Right forelimb (tissue), 1 donor: ENCODE data around the gene PATL2.
"Not testable (repeated sequence)": the region's sequence is repeated elsewhere in the genome, so short reads cannot be mapped to it uniquely, and the experiment has no call there.

Experiments used
- DNase-seq: peaks from one replicate; pipeline ENCODE4 v3.0.0-alpha.2; 2018

The PATL2 gene

GRCh38 chr15:44711096-44711742 lies at the start of gene PATL2, which contains the start of gene B2M:
TSS of gene PATL2 (minus strand) at chr15:44711323. CDS start at chr15:44676490, 34,833 bp downstream.
TSS of gene B2M (plus strand) at chr15:44711517. CDS start at chr15:44711547, 30 bp downstream.
- DNase-seq, result peak; percentile 98

DNA sequence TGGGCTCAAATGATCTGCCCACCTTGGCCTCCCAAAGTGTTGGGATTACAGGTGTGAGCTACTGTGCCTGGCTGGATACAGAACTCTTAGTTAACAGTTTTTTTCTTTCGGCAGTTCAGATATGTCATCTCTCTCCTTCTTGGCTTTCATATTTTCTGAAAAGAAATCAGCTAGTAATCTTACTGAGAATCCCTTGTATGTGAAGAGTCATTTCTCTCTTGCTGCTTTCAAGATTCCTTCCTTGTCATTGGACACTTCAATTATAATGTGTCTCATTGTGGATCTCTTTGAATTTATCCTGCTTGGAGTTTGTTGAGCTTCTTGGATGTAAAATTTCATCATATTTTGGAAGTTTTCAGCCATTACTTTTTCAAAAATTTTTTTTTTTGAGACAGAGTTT lies 42.2 kb upstream of the PATL2 start:
- DNase-seq, result no peak

- not testable (repeated sequence) for DNase-seq
Measured at GRCh38 chr15:44743454-44743853, 32.3 kb upstream of the PATL2 start.

GRCh38 chr15:44739222-44739847 lies 28.2 kb upstream of the PATL2 start:
- DNase-seq, result not testable (repeated sequence)

DNA sequence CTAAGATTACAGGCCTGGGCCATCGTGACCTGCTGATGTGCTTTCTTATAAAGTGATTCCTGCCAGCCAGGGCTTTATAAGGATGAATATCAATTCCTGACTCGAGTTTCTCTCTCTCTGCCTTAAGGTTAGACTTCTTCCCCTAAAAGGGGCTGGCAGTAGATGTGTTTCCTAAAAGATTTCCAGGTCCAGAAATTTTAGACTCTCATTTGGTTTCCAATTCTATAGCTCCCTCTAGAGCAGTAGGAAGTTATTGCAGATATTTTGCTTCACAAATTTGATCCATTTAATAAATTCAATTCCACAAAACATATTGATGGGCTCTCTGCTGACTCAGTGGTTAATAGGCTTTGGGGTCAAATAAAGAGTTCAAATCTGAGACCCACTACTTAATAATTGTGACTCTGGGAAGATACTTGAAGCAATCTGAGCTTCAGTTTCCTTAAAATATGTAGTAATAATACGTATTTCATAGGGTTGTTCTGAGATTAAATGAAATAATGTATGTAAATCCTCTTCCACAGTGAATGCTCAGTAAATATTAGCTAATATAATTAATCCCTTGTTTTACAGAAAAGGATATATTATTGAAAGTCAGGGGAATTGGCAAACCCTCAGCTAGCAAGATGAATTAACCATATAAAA lies 27.3 kb upstream of the PATL2 start:
- no peak for DNase-seq

DNA sequence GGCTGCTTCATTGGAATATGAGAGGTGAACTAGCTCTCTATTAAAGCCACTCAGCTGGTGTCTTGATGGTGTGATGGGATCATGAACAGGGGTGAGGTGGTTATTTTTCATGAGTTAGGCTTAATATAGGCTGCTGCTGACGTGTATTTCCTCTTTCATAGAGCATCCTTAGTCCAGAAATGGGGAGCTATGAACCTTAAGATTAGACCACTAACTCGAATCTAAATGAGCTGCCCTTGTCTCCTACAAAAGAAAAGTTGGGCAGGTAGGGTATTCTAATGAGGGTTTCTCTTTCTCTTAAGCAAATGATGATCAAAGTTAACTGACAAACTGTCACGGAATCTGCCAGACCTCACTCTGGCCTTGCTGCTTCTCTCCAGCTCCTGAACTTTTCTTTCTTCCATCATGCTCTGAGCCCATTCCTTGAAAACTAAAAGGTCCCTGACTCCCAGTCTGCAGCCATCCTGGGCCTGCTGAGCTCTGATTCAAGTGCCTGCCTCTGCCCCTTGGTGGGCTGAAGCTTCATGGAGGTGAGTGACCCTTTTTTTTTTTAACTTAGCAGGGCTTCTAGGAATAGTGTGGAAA lies 25.1 kb upstream of the PATL2 start, which contains the start of gene TRIM69:
TSS of gene TRIM69 (plus strand) at position 348 of the 585 bp plus-strand sequence. CDS start at position 525, 177 bp downstream.
- DNase-seq, result no peak

GRCh38 chr15:44735482-44736180 lies 24.5 kb upstream of the PATL2 start:
- no peak for DNase-seq

DNA sequence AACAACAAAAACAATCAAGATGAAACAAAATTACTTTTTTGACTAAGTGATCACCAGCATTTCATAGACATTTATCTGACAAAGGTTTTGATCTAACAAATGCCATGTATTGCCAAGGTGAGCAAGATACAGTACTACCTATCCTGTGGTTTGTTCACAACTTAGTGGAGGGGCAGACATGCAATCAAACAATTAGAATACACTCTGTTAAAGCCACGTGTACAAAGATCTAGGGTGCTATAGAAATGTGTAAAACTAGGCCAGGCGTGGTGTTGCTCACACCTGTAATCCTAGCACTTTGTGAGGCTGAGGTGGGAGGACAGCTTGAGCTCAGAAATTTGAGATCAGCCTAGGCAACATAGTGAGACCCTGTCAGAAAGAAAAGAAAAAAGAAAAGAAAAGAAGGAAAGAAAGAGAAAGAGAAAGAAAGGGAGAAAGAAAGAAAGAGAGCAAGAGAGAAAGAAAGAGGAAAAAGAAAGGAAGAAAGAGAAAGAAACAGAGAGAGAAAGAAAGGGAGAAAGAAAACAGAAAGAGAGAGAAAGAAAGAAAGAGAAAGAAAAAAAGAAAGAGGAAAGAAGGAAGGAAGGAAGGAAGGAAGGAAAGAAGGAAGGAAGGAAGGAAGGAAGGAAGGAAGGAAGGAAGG lies 23.8 kb upstream of the PATL2 start:
- no peak for DNase-seq

DNA sequence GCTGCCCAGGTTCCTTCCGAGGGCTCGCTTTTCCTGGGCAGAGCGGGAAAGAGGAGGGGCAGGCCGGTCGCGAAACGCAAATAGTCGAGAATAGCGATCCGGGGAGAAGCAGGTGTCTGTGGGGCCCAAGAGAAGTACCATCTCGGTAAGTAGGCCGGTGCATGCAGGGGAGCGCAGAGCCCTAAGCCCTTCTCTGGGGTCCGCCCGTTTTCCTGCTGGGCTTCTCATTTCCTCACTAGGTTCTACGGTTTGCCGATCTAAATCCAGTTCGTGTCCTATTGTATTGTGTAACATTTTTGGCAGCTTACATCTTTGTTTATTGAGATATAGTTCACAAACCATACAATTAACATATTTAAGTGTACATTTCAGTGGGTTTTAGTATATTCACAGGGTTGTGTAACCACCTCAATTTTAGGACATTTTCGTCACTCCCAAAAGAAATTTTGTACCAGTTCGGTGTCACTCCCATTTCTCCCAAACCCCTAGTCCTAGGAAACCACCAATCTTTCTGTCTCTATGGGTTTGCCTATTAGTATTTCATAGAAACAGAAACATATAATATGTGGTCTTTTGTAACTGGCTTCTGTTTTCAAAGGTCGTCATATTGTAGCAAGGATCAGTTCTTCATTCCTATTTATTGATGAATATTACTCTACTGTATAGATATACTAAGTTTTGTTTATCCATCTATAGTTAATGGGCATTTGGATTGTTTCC lies 18.4 kb upstream of the PATL2 start:
- no peak for DNase-seq

DNA sequence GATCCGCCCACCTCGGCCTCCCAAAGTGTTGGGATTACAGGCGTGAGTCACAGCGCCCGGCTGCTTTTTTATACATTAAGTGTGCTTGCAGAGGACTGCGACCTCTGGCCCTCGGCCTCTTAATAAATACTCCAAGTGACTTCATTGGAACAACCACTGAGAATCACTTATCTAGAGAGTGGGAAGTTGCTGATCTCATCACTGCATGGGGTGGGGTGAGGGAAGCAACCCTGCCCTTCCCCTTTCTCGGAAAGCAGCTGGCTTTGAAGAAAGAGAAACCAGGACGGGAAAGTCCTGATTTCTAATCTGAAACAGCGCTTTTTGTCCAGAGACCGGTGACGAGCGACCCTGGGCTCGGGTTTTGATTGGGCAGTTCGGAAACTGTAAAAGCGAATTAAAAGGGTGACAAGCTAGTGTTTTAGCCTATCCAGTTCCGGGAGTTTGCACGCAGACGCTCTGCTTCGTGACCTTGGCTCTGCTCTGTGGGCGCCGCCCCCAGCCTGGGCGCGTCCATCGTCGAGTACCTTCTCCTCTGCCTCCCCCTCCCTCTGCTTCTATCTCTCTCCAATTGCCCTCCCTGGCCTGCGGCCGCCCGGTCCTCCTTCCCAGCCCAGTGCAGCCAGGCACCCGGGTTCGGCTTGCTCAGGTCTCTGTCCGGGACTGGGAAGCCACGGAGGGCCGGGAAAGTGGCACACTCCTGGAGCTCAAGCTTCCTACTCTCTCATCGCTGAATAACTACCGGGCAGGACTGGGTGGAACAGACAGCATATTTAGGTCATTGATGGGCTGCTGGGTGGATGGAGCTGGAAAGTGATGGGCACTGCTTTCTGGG lies 17.7 kb upstream of the PATL2 start:
- DNase-seq, result peak; percentile 96

- DNase-seq, result not testable (repeated sequence)
Measured at GRCh38 chr15:44728232-44728575, 17.1 kb upstream of the PATL2 start.

DNA sequence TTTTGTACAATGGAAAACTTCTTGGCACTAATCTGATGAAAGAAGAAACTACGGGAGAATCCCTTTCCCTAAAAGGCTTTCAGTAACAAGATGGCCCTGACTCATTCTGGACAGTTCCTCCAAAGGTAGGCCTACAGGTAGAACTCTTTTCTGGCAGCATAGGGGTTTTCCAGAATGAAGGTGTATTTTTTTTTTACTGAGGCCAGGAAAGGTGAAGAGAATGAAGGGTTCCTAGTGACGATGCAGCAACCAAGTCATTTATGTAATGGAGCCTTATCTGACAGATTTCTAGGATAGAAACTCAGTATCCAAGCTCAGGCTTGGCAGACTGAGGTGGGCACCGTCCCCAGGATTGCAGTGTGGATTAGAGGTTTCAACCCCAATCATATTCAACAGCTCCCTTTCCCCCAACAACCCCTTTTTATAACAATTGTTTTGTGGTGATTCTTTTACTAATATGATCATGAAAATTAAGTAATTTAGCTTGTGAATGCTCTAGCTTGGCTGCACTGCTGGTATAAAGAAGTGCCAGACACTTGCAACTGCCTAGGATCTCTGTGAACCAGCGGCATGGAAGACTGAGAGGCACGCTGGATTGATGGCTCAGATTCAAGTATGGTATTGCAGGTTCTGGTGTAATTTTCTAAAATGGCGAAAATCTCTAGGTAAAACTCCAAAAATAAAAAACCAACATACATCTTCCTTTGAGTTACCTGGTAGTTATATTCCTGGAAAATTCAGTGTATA lies 16.5 kb upstream of the PATL2 start:
- DNase-seq, result no peak

GRCh38 chr15:44726568-44727484 lies 15.7 kb upstream of the PATL2 start:
- DNase-seq, result no peak

DNA sequence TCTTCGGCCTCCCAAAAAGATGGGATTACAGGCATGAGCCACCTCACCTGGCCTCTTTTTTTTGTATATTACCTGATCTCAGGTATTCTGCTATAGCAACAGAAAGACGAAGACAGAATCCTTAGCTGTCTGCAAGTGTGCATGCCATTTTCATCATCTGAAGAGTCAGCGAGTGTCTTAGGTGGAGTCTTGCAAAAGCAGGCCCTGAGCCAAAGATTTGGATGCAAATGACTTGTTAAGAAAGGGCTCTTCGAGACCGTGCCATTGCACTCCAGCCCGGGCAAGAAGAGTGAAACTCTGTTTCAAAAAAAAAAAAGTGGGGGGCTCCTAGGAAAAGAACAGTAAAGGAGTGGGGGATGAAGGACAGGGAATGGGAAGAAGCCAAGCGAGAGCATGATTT lies 15.0 kb upstream of the PATL2 start:
- no peak for DNase-seq

GRCh38 chr15:44722011-44722410 lies 10.9 kb upstream of the PATL2 start:
- no peak for DNase-seq

- DNase-seq, result no peak
Measured at GRCh38 chr15:44720460-44721176, 9.5 kb upstream of the PATL2 start.

GRCh38 chr15:44720000-44720435 lies 8.9 kb upstream of the PATL2 start:
- not testable (repeated sequence) for DNase-seq
